ENCODE data around the gene SEZ6L. TPM values are rescaled to one million over a fixed set of nuclear protein-coding genes. Genes with fewer than 3 reads are reported as not detected.

Gene SEZ6L
- polyA plus RNA-seq, 2 of the 4 experiments (the other 2 are of a cell fraction), result not detected

DNA sequence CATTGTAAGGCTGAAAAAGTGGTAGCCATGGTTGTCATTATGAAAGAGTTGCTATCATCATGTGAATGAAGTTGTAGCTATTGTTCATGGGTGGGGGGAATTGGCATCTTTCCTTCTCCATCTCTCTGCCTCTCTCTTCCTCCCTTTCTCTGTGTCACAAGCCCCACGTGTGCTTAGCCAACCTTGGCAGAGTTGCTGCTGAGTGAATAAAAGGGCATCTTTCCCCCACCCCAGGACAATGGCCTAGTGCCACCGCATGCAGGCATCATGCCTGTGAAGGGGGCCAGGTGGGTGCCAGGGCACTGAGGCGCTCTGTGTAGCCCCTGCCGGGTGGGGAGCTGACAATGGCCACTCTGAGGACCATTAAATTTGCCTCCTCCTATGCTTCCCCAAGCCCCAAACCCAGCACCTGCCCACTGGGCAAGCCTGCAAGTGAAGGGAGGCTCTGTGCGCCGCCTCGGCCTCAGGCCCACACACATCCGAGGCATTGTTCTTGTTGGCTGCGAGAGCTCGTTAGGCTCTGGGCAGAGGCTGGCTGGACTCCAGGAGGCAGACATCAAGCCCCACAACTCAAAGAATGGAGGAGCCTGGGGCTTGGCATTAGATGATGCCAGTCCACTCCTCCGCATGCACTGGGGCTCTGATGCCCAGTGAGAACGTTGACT, 103.9 kb downstream of the SEZ6L start:
- TF ChIP-seq TP53 (CRISPR knock-in tag; IDR thresholded peaks at IDR 0.05) (no peak), ZSCAN20 (CRISPR knock-in tag; IDR thresholded peaks at IDR 0.05) (no peak), ZNF302 (CRISPR knock-in tag; IDR thresholded peaks at IDR 0.05) (no peak), JUNB (IDR thresholded peaks at IDR 0.05) (no peak)
- TF ChIP-seq, protein P1, sequence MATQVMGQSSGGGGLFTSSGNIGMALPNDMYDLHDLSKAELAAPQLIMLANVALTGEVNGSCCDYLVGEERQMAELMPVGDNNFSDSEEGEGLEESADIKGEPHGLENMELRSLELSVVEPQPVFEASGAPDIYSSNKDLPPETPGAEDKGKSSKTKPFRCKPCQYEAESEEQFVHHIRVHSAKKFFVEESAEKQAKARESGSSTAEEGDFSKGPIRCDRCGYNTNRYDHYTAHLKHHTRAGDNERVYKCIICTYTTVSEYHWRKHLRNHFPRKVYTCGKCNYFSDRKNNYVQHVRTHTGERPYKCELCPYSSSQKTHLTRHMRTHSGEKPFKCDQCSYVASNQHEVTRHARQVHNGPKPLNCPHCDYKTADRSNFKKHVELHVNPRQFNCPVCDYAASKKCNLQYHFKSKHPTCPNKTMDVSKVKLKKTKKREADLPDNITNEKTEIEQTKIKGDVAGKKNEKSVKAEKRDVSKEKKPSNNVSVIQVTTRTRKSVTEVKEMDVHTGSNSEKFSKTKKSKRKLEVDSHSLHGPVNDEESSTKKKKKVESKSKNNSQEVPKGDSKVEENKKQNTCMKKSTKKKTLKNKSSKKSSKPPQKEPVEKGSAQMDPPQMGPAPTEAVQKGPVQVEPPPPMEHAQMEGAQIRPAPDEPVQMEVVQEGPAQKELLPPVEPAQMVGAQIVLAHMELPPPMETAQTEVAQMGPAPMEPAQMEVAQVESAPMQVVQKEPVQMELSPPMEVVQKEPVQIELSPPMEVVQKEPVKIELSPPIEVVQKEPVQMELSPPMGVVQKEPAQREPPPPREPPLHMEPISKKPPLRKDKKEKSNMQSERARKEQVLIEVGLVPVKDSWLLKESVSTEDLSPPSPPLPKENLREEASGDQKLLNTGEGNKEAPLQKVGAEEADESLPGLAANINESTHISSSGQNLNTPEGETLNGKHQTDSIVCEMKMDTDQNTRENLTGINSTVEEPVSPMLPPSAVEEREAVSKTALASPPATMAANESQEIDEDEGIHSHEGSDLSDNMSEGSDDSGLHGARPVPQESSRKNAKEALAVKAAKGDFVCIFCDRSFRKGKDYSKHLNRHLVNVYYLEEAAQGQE (IDR thresholded peaks at IDR 0.05), result no peak
- H3K4me2 ChIP-seq, result no peak overlapping the region
- H3K9me3 ChIP-seq, result no peaks in the 10 kb centered on the region
- FAIRE-seq, result no peak
- H3K4me3 ChIP-seq, result no peak overlapping the region
- 53% methylated on average over 6 of the region's 12 CpGs for WGBS (ENCODE audit: missing lambda C conversion rate)
- CTCF ChIA-PET, result interaction anchor here (1.0 kb wide), 1 partner anchor 58 kb away, joined by 4 read pairs; no protein-coding TSS in a partner anchor
- H3K27ac ChIP-seq, result no peak overlapping the region
- no peaks in the 10 kb centered on the region for H3K4me1 ChIP-seq
- POLR2A ChIA-PET, result no interaction called here
- DNase-seq (ENCODE audit: low read depth in 1 of 2, low spot score in 1 of 2), result no peak
- no peak for ATAC-seq

DNA sequence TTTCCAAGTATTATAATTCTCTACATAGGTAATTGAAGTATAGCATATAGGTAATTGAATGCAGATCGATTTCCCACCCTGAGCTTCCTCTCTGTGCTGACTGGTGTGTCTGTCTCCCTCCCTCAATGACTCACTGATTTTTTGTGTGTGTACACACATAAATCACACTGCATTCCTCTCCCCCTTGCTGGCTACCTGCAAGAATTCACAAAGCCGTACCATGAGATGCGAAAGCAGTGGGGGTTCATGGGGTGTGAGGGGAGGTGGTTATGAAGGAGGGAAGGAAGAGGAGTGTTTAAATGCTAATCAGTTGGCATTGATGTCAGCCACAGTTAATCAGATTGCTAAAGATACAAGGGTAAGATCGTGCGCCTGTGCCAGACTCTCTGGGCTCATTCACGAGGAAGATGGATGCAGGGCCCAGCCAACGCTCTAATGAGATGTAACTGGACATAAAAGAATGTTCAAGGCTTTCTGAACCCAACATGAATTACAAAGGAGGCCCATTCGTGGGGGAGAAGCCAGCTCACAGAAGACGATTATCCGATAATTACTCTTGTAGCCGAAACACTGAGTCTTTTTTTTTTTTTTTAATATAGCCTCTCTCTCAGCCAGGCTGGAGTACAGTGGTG, 107.4 kb downstream of the SEZ6L start:
- H3K4me2 ChIP-seq, result no peak overlapping the region
- H3K4me3 ChIP-seq, result no peak overlapping the region
- H3K27ac ChIP-seq, result no peak overlapping the region
- ChIA-PET CTCF (no interaction called here), POLR2A (no interaction called here)
- no peak for ATAC-seq
- H3K4me1 ChIP-seq, result no peaks in the 10 kb centered on the region
- no peak for DNase-seq (ENCODE audit: low read depth in 1 of 2, low spot score in 1 of 2)
- 42% methylated on average over 11 of the region's 11 CpGs for WGBS (ENCODE audit: missing lambda C conversion rate)
- no peaks in the 10 kb centered on the region for H3K9me3 ChIP-seq
- no peak for FAIRE-seq
- no peak for TF ChIP-seq BHLHE40 (IDR thresholded peaks at IDR 0.05; ENCODE audit: low read depth, low read length)
- TF ChIP-seq KDM5A (IDR thresholded peaks at IDR 0.05), result no peak
- TF ChIP-seq NFE2L2 (conservative IDR thresholded peaks at IDR 0.05; ENCODE audit: low read length), result no peak
- no peak for TF ChIP-seq POLR2AphosphoS2 (conservative IDR thresholded peaks at IDR 0.05; ENCODE audit: low read length)
- no peak for TF ChIP-seq FOXS1 (CRISPR knock-in tag; IDR thresholded peaks at IDR 0.05)
- no peak for TF ChIP-seq CHD2 (IDR thresholded peaks at IDR 0.05; ENCODE audit: low read length, partially characterized antibody)
- no peak for TF ChIP-seq EHF (CRISPR knock-in tag; IDR thresholded peaks at IDR 0.05)
- no peak for TF ChIP-seq GATA3 (IDR thresholded peaks at IDR 0.05; ENCODE audit: borderline replicate concordance)
- no peak for TF ChIP-seq TP53 (CRISPR knock-in tag; IDR thresholded peaks at IDR 0.05)
- no peak for TF ChIP-seq HEYL (CRISPR knock-in tag; IDR thresholded peaks at IDR 0.05)
- TF ChIP-seq, protein P2, sequence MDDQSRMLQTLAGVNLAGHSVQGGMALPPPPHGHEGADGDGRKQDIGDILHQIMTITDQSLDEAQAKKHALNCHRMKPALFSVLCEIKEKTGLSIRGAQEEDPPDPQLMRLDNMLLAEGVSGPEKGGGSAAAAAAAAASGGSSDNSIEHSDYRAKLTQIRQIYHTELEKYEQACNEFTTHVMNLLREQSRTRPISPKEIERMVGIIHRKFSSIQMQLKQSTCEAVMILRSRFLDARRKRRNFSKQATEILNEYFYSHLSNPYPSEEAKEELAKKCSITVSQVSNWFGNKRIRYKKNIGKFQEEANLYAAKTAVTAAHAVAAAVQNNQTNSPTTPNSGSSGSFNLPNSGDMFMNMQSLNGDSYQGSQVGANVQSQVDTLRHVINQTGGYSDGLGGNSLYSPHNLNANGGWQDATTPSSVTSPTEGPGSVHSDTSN (IDR thresholded peaks at IDR 0.05), result no peak
- TF ChIP-seq NR3C1 (IDR thresholded peaks at IDR 0.05), result no peak
- no peak for TF ChIP-seq NPAS2 (CRISPR knock-in tag; IDR thresholded peaks at IDR 0.05; ENCODE audit: borderline replicate concordance)
- TF ChIP-seq FOSB (CRISPR knock-in tag; IDR thresholded peaks at IDR 0.05), result no peak
- TF ChIP-seq, protein P3, sequence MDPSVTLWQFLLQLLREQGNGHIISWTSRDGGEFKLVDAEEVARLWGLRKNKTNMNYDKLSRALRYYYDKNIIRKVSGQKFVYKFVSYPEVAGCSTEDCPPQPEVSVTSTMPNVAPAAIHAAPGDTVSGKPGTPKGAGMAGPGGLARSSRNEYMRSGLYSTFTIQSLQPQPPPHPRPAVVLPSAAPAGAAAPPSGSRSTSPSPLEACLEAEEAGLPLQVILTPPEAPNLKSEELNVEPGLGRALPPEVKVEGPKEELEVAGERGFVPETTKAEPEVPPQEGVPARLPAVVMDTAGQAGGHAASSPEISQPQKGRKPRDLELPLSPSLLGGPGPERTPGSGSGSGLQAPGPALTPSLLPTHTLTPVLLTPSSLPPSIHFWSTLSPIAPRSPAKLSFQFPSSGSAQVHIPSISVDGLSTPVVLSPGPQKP (IDR thresholded peaks at IDR 0.05; ENCODE audit: low read depth, low read length), result no peak
- TF ChIP-seq, protein P4, sequence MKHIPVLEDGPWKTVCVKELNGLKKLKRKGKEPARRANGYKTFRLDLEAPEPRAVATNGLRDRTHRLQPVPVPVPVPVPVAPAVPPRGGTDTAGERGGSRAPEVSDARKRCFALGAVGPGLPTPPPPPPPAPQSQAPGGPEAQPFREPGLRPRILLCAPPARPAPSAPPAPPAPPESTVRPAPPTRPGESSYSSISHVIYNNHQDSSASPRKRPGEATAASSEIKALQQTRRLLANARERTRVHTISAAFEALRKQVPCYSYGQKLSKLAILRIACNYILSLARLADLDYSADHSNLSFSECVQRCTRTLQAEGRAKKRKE (CRISPR knock-in tag; IDR thresholded peaks at IDR 0.05; ENCODE audit: low read depth), result no peak
- TF ChIP-seq MAZ (IDR thresholded peaks at IDR 0.05; ENCODE audit: borderline replicate concordance, low read depth, low read length), result no peak
- TF ChIP-seq SREBF2 (IDR thresholded peaks at IDR 0.05), result no peak

Measured in A549 (cell line).